HG03139 (cell line): Measurements from ENCODE around the gene UBE2Z.

ENCODE experiments used
- ATAC-seq: cut with Tn5 transposase; IDR thresholded peaks from one replicate; pipeline ENCODE4 v1.9.1; 2021; ENCODE audit not compliant: unreplicated experiment

Gene UBE2Z

GRCh38 chr17:48952904-48953303 is 44.7 kb downstream of the UBE2Z start:
- no peak for ATAC-seq

GRCh38 chr17:48954300-48954755 is 46.1 kb downstream of the UBE2Z start:
- no peak for ATAC-seq

- ATAC-seq, result no peak
Measured at GRCh38 chr17:48960834-48961515, 52.8 kb downstream of the UBE2Z start.

GRCh38 chr17:48961516-48962233 is 53.5 kb downstream of the UBE2Z start:
- no peak for ATAC-seq

GRCh38 chr17:48970224-48970623 is 62.0 kb downstream of the UBE2Z start:
- no peak for ATAC-seq

- ATAC-seq, result no peak
Measured at GRCh38 chr17:48970865-48971687, 62.9 kb downstream of the UBE2Z start.

GRCh38 chr17:48972749-48973097 is 64.5 kb downstream of the UBE2Z start:
- ATAC-seq, result no peak

- no peak for ATAC-seq
Measured at GRCh38 chr17:48973806-48974205, 65.6 kb downstream of the UBE2Z start.
